Right hindlimb (tissue), 1 donor: Measurements from ENCODE around the gene AATK.

ENCODE experiments used
- DNase-seq: peaks from one replicate; pipeline ENCODE4 v3.0.0-alpha.2; 2018

The AATK gene

DNA sequence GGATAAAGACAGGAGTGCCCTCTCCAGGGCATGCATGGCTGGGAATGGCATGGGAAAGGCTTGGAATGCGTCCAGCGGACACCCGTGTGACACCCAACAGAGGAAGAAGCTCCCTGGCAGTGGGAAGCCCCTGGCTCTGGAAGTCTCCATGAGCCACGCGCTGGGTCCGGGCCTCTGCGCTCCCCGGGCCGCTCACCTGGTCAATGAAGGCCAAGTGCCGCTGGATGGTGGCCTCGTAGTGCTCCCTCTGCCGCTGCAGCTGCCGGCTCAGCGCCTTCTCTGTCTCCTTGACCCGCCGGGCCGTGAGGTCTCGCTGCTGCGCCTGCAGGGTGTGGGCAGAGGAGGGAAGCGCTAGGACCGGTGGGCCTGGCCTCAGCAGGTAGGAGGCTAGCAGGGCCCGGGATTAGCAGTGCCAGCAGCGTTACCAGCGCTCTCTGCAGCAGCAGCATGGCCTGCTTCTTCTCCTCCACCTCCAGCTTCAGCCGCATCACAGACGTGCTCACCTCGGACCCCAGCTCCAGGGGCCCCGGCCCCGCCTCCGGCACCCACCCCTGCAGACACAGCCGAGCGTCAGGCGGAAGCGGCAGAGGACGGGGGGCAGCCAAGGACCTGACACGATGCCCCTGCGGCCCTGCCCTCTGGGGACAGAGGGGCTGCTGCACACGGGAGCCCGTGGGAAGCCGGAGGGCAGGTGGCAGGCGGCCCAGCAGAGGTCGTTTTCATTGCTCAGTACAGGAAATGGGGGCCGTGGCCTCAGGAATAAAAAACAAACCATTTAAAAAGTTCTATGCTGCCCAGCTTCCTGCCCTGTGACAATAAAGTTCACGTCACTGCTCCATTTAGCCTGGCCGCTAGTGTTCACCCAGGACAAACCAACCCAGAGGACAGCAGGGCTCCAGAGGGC lies 30.7 kb upstream of the AATK start:
- DNase-seq: no peak

DNA sequence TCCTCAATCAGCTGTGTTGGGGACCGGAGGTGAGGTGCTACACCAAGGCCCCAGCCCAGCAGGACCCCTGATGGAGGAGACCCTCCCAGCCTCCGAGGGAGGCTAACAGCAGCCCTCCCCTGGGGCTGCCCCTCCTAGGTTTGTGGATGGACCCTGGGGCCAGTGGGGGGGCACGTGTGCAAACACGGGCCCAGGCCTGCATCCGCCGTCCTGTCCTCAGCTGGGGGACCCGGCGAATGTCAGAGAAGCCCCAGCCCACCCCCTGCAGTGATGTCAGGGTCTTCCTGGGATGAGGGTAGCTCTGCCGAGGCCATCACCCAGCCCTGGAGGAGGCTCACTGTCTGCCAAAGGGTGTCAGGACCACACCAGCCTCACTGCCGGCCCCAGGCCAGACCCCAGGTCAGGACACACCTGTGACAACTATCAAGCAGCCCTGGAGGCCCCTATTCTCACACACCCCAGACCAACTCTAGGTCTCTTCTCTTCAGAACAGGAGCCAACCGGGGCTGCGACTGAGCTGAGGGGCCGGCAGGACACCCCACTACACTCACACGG lies 30.0 kb upstream of the AATK start:
- DNase-seq: no peak

DNA sequence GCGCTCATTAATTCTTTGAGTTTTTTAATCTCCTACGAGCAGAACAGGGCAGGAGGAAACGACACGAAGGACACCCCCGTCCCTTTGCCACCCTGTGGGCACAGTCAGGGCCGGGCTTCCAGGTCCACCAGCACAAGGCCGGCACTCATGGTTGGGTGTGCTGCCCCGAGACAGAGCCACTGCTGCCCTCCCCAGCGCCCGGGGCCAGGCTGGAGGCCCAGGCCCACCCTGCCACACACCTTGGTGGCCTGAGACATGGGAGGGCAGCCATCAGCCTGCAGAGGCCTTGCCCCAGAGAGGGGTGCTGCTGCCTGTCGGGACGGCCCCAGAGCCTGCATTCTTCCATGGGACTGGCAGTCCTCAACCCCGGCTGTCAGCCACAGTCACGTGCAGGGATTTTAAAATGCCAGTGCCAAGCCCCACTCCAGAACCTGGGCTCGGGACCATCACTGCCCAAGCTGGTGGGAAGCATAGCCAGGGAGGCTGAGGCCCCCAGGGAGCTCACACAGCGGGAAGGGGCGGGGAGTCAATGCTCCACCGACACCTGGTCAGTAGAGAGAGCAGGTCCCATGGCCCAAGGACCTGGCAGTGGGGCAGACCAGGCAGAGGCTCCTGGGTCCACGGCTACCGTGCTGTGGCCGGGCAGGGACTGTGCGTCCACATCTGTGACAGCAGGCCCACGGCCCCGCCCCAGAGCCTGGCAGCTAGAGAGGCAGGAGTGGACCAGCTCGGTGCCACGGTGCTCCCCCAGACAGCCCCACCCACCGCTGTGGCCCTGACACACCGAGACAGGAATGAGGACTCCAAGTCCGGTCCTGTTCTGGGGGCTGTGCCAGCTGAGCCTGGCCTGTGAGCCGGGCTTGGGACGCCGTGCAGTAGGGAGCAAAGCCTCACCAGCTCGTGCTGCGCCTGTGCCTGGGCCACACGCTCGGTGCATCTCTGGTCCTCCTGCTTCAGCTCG lies 29.2 kb upstream of the AATK start:
- DNase-seq: no peak

DNA sequence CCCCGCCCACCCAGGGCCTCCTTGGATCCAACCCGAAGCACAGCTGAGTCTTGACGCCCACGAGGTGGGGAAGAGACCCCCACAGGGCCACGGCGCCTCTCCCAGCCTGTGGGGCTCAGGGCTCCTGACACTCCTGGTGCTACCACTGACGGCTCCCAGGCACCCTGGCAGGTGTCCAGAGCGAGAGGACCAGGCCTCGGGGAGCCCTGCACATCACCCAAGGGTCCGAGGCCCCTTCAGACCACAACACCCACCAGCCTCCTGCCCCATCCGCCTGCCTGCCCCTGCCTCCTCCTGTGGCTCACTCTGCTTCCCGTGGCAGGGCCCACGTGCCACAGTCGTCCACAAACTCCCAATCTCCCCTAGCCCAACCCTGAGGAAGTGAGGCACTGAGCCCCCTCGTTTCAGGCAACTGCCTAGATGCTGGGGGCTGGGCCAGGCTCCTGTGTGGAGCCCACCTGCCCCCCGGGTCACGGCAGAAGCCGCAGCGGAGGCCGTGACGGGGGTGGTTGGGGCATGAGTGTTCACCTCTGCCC lies 28.3 kb upstream of the AATK start:
- no peak for DNase-seq

DNA sequence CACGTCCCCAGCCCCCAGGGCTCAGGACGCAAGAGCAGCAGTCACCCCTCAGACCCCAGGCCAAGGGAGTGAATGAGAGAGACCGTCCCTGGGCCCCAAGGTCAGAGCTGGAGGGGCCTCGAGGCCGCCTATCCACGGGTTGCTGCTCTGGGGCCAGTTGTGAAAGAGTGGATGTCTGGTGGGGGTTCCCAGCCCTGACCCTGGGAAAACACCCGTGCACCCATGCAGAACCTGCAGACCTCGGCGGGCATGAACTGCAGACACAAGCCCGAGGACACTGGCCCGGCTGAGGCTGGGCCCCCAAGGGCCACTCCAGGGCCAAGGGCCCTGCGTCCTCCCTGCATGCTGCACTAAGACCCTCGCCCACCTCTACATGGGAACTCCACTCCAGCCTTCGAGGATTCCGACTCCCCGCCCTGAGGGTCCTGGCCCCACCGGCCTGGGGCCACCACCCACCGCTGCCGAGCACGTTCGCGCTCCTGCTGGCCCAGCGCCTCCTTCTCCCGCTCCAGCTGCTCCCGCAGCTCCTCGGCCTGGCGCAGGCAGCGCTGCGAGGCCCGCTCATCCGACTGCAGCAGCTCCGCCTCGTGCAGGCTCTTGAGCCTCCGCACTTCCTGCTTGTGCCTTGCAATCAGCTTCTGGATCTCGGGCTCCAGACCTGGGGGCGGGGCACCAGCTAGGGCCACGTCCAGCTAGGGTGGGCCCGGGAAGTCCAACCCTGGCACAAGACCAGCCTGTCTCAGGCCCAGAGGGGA lies 27.6 kb upstream of the AATK start:
- DNase-seq: no peak

DNA sequence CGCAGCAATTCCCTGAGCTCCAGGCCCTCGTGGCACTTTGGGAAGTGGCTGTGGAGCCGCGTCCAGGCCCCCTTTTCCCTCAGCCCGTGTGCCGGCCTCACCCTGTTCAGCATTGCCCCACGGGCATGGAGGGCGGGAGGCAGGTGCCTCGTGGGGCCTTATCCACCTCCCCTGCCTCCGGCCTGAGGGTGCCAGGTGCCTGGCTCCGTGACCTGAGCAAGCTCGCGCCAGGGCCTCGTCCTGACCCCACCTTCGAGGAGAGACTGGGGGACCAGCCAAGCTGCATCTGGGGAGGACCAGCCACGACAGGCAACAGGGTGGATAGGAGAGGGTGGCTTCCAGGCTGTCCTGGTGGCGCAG lies 27.0 kb upstream of the AATK start:
- no peak for DNase-seq

DNA sequence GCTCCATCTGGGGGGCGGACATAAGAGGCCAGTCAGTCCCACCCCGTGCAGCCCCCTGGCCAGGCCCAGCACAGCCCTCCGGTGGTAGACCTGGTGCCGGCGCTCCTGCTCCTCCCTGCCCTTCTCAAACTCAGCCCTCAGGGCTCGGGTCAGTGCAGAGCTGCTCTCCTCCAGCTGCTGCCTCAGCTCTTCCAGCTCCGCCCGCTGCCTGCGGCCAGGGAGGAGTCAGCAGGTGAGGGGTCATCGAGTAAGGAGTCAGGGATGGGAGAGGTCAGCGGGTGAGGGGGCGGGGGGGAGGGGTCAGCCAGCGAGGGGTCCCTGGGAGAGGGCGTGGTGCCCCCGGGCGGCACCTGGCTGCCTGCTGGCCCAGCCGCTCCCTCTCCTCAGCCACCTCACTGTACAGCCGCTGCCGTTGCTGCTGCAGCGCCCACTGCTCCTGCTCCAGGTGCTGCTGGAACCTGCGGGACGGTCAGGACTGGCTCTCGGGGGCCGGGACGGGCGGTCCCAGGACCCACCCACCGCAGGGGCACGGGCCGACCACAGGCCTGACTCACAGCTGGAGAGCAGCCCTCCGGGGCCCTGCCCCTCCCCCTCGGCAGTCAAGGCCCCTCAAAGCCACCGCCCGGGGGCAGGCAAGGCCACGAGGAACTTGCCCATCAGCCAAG lies 26.5 kb upstream of the AATK start:
- no peak for DNase-seq

DNA sequence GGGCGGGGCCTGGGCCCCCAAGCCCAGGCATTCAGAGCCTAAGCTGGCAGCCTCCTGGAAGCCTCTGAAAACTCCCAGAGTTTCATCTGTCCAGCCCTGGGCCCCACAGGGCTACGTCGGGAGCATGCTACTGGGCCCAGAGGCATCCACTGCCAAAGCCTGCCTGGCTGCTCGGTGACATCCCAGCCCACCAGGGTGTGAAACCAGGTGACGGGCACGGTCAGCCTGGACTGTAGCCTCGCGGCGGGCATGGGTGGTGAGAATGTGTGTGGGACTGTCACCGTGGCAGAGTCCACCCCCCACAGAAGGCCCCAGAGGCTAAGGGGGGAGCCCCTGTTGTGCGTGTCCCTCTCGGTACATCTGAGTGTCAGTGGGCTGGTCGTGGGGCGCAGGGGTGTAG lies 25.6 kb upstream of the AATK start:
- DNase-seq: no peak

DNA sequence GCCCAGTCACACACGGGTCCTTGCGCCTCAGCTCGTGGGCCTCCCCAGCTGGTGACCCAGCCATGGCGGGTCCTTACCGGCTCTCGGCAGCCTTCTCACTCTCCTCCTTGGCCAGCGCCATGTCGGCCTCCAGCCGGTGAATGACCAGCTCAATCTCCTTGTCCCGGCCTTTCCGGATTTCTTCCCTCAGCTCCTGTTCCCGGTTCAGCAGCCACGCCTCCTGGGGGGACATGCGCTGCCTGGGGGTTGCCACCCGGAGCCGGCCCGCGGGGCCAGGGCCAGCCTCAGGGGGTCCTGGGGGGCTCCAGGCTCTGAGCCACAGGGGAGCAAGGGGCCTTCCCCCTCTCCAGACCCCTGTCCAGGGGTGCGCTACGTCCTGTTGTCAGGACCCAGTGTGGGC lies 25.1 kb upstream of the AATK start:
- no peak for DNase-seq

DNA sequence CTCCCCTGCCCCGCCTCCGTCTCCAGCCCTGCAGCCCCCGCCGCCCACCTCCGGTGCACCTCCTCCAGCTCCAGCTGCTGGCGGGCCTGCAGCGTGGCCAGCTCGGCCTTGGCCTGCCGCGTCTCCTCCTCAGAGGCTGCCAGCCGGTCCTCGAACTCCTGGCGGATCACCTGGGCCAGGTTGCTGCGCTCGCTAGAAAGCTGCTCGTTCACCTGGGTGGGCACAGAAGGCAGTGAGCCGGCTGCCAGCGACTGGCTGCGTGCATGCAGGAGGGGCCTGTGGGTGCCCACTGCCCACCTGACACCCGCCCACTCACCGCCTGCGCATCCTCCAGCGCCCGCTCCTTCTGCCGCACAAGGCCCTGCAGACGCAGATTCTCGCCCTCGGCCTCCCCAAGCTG lies 24.6 kb upstream of the AATK start:
- no peak for DNase-seq

DNA sequence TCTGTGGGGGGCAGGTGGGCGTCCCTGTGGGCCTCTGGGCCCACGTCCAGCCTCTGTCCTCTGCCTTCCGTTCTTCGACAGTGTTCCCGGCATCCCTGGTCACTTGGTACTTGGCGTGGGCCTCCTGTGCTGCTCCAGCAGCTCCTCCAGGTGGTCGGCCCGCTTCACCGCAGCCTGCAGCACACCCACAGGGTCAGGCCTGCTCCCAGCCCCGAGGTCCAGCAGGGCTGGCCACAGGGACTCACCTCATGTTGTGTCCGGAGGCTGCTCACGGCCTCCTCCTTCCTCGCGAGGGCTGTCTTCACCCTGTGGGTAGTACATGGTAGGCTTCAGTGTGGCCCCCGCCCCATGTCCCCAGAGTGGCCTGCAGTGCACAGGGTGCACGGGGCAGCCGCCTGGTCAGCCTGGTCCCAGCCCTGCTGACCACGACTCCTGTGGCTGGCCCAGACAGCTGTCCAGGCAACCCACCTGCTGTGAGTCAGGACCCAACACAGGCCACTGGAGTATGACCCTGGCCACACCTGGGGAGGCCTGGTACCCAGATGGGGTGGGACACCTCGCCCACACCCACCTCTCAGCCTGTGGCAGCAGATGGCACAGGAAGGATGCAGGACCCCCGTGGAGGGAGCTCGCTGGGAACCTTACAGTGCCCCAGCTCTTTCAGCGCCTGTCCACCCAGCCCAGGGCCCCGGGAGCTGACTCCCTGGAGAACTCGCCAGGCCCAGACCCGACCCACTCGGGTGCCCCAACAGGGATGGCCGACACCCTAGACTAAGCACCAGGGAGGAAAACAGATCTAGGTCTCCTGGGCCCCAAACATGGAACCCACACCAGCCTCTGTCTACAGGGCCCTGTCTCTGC lies 23.9 kb upstream of the AATK start:
- no peak for DNase-seq

DNA sequence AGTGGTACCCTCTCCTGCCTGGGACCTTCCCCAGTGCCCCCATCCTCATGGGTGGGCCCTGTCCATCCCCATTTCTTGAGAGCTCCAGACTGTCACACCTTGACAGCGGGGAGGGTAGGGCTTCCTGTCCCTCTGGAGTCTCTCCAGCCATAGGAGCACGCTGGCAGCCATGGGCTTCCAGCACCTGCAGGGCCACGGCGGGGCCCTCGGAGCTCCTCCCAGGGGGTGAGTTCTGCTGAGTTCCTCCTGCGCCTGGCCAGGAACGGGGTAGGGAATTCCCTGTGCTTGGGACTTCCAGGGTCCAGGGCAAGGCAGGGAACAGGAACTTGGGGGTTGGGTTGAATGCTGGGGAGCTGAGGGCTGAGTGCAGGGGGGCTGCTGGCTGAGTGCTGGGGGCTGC lies 23.0 kb upstream of the AATK start:
- no peak for DNase-seq

DNA sequence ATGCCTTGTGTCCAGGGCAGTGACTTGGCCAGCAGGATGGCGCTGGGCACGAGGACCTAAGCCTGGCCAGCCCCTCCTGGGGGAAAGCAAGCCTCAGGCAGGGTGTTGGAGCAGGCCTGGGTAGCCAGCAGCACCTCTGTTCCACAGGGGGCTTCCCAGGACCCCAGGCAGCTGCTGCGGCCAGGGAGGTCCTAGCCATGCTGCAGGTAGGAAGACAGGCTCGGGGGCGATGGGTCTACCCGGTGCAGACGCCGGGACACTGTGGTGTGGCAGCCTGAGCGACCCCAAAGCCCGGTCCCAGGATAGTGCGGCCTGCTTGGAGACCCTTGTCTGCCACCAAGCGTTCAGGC lies 22.4 kb upstream of the AATK start:
- DNase-seq: no peak

DNA sequence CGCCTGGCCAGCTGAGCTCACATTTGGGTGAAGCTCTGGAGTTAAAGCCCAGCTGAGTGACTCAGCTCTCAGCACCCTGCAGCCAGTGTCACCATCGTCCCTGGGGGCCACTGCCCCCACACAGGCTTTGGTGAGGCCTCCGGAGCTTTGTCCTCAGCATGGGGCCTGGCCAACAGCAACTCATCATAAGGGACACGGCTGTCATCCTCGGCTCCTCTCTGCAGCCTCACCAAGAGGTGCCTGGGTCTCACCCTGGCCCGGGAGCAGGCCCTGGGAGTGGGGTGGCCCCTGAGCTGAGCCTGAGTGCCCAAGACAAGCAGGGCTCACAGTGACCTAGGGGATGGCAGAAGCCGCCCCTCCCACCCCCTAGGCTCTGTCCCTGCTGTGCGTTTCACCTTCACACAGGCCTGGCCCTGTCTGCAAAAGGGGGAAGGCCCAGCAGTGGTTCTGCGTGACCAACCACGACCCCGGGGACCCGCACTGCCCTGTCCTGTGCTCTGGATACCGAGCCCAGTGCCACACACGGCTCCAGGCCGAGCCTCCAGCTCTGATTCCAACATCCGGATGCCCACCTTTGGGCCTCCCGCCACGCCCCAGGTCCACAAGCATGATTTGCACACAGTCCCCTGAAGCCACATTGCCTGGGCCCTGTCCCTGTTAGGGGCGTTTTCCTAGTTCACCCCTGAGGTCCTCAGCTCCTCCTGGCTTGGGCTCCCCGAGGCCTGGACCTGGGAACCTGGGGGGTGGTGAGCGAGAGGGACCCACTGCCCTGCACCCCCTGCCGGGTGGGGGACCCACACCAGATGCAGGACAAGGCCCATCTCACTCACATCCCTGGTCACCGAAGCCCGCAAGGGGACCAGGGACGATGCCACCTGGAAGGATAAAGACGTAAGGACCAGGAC lies 21.8 kb upstream of the AATK start:
- no peak for DNase-seq

DNA sequence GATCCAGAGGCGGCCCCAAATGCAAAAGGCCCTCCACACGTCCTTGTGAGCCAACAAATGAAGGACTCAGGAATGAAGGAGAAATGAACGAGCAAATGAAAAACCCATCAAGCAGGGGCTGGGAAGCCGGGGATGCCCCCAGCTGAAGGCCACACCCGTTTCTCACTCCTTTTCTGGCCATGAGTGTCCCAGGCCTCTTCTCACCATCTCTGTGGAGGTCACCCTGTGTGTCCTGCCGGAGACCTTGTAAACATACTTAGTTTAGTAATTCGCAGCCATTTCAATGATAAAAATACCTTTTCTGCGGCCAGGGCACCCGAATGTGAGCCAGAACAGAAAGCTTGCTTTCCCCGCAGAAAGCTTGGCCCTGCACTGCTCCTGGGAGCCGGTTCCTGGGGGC lies 21.1 kb upstream of the AATK start:
- no peak for DNase-seq

DNA sequence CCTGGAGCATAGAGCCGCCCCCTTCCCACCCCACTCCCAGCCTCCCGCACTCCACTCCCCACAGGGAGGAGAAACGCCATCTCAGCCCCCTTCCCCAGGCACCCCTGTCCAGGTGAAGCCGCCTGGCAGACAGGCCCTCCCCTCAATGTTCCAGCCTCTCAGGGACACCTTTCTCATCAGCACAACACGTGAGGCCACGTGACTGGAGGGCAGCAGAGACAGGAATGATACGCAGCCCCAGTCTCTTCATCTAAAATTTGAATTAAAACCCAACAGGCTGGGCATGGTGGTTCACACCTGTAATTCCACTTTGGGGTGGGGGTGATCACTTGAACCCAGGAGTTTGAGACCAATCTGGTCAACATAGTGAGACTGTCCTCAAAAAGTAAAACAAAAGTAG lies 20.2 kb upstream of the AATK start:
- DNase-seq: no peak

DNA sequence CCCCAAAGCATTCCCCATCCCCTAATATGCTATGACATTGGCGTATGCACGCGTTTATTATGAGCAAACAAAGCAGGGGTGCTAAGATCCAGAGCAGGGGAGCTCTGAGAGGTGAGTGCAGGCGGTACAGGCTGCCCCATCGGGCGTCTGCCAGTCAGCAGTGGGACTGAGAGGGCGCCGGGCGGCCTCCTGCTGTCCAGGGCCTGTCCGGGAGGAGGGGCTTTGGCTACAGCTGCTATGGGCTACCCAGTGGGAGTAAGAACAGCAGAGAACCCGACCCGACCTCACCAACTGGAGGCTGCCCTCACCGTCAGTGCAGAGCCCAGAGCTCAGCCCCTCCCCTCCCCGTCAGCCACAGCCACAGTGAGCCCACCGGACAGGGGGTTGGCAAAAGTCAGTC lies 18.5 kb upstream of the AATK start:
- peak; percentile 55 for DNase-seq

DNA sequence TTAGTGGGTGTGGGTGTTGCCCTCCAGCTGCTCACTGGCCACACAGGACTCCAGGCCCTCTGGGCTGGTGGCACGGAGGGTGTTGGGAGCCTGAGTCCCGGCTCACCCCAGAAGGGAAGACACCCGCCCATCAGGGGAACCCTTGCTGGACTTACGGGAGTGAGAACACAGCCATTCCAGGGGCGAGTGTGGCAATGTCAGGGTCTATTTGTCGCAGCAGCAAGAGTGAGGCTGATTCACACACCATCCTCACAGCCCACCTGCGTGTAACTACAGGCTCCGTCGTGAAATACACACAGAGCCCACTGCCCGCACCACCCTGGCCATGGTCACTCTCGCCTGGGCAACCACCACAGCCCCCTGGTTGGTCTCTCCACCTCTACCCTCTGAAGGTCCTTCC lies 17.8 kb upstream of the AATK start:
- DNase-seq: no peak

DNA sequence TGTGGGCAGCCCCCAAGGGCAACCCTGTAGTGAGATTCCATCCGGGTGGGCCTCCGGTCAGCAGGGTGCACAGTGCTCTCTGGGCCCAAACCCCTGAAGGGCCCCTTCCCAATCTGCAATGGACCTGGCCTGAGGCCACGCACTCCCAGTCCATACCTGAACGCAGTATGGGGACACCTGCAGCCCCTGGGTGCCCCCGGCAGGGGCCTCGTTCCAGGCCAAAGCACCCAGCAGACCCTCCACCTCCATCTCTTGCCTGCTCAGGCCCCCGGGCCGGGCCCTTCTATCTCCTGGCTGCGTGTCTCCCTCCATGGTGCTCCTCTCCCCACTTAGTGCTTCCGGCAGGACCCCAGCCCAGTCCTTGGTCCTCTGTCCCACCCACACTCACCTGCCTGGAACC lies 17.3 kb upstream of the AATK start:
- no peak for DNase-seq

DNA sequence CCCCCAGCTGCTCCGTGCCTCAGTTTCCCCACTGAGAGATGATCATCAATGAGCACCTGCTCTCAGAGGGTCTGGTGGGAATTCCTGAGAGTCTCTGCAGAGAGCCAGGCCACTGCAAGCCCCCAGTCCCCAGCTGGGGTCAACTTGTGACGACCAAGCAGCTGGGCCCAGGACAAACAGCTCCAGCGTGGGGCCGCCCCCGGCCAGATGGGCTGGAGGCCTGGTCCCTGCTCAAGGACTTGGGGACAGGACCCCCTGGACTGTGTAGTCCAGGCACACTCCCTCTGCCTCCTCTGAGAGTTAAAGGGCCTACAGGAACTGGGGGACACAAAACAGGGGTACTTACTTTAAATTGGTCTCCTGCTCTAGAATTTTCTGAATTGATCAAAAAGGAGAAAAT lies 16.6 kb upstream of the AATK start:
- no peak for DNase-seq
